NOMO-1 (cell line): ENCODE data around the gene PHACTR1.
"Not testable (repeated sequence)": the region's sequence is repeated elsewhere in the genome, so short reads cannot be mapped to it uniquely, and the experiment has no call there.

Experiments used
- DNase-seq, 2 experiments: peaks; one replicate each; lab custom pipeline; 2025; ENCODE audit not compliant: unreplicated experiment in 2 of 2; lab: John Stamatoyannopoulos, UW

PHACTR1 gene

GRCh38 chr6:12716298-12716916 lies at the start of gene PHACTR1:
Gene PHACTR1, plus strand, starts transcription at chr6:12716767.
- no peak for DNase-seq

GRCh38 chr6:12666886-12667285 lies 49.7 kb upstream of the PHACTR1 start:
- DNase-seq = no peak

DNA sequence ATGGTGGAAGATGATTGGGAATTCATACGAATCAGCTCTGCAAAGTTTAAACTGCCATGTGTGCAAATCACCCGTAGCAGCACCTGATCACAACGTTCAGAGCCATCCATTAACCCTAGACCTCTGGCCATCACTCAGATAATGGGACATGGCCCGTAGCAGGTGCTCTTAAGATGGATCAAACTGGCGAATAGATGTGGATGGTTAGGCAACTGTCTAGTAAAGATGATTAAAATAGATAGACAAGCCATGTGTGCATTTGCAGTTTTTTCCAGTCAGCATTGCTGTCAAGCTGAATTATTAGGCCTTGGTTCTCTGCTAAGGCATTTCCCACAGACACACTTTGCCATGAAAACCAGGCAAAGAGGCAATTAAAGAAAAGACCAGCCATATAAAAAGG lies 40.6 kb upstream of the PHACTR1 start:
- DNase-seq = no peak

DNA sequence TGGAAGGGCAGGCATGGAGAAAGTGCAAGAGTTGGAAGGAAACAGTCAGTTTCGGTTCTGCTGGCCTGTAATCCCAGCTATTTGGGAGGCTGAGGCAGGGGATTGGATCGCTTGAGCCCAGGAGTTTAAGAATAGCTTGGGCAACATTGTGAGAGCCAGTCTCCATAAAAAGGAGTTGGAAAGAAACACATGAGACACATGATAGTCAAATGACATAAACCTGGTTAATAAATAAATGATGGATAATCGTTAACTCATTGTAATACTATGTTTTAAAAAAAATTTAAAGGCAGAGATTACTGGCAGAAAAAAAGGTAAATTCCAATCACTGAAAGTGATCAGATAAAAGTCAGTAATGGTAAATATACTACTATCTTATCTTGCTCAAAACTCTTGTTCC lies 37.2 kb upstream of the PHACTR1 start:
- no peak for DNase-seq

GRCh38 chr6:12693122-12693521 lies 23.4 kb upstream of the PHACTR1 start:
- no peak for DNase-seq

DNA sequence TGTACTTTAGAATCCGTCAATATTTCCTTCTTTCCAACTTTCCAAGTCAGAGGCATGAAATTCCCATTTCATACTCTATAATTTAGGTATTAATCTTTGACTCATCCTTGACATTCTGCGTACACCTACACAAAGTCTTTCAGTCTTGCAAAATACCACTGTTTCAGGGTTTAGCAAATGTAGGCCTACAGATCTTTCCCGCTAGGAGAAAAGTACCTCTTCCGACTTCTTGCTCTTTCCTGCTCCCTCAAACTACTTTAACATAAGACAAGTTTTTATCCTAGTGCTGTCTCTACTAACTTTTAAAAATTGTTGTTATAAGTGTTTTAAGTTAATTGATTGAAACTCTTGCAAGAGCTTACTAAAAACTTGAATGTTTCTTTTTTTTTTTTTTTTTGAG lies 18.3 kb upstream of the PHACTR1 start:
- no peak for DNase-seq

DNA sequence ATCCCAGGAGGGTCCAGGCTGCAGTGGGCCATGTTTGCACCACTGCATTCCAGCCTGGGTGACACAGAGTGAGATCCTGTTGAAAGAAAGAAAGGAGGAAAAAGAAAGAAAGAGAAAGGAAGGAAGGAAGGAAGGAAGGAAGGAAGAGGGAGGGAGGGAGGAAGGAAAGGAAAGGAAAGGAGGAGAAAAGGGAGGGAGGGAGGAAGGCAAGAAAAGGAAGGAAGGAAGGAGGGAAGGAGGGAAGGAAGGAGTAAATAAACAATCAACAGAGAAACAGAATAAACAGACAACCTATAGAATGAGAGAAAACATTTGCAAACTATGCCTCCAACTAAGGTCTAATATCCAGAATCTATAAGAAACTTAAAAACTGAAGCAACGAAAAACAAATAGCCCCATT lies 11.6 kb upstream of the PHACTR1 start:
- no peak for DNase-seq

- DNase-seq = no peak
Observed at GRCh38 chr6:12709116-12709515, 7.5 kb upstream of the PHACTR1 start.

GRCh38 chr6:12709556-12710232 lies 6.9 kb upstream of the PHACTR1 start:
- DNase-seq = no peak

DNA sequence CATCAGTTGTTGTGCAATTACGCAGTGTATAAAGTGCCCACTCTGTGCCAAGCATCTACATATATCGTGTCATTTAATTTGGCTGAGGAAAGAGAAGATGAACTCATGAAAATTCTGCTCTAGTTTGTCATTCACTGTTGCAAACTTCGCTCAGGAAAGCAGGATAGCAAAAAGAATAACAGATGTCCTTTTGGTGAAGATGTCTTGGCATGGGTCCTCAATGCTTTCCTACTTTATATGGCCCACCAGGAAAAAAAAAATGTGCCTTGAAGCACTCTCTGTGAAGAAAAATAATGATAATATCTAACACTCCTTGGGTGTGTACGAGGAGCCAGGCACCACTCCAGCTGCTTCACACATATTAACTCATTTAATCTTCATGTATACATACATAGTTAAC lies 5.6 kb upstream of the PHACTR1 start:
- no peak for DNase-seq

DNA sequence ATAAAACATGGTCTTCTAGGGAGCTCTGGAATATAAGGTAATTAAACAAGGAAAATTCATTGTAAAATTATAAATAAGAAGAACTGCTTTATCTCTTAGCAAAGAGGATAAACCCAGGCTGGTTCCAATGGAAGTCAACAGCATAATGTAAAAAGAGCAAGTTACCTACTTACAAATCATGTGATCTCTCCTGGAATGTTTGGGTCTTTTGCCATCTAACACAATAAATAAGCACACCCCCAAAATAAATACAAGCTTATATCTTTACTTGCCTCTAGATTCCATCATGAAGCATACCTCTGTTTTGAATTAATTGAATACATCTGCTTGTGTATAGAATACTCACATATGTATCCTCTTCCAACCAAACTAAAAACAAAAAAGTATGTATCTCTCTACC lies 2.5 kb upstream of the PHACTR1 start:
- DNase-seq = no peak

- DNase-seq = no peak
Observed at GRCh38 chr6:12715437-12715836, 1.1 kb upstream of the PHACTR1 start.

GRCh38 chr6:12717356-12717755 lies 789 bp downstream of the PHACTR1 start:
- DNase-seq = no peak

DNA sequence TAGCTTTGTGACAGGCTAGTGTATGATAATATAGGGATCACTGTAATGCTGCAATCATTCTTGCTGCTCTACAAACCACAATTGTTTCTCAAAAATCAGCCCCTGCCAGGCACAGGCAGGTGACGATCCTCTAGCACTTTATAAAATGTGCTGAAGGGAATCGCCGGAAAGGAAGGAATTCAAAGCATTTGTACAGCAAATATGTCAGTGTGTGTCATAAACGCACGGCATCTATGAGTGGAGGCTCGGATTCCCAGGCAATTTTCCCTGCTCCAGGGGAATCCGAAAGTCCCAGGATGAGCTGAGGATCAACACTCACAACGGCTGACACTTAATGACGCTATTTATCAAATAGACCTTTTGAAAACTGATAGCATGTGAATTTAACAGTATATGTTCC lies 1.4 kb downstream of the PHACTR1 start:
- DNase-seq = no peak

DNA sequence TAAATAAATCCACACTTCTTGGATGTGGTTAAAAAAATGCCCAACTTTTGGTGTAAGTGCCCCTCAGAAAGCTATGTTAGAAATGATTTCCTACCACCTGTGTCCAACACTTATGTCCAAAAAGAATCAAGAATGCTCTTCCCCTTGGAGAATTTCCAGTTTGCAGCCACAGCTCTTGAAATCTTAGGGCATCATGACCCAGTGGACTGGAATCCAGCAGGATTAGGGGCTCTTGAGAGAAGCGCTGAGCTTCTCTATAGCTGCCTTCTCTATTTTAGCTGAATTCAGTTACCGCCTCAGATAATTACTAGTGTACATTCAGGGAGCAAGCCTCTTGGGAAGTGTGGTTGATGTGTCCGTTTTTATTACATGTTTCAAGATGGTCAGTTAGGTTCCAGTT lies 2.5 kb downstream of the PHACTR1 start:
- no peak for DNase-seq

GRCh38 chr6:12720310-12720709 lies 3.7 kb downstream of the PHACTR1 start:
- DNase-seq = no peak

DNA sequence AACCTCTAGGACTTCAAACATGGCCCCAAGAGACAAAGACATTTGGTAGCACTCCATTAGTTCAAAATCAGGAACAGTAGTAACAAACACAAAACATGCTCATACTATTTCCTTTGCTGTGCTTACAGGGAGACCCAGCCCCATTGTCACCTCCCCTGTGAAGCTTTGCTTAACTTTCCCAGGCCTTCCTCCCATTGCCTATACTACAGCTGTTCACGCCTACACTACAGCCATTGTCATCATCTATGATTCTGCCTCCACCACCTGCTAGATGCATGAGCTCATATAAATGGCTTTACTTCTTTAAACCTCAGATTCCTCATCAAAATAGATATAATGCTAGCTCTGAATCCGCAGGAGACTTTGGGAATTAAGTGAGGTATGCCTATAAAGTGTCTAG lies 8.7 kb downstream of the PHACTR1 start:
- DNase-seq = no peak

DNA sequence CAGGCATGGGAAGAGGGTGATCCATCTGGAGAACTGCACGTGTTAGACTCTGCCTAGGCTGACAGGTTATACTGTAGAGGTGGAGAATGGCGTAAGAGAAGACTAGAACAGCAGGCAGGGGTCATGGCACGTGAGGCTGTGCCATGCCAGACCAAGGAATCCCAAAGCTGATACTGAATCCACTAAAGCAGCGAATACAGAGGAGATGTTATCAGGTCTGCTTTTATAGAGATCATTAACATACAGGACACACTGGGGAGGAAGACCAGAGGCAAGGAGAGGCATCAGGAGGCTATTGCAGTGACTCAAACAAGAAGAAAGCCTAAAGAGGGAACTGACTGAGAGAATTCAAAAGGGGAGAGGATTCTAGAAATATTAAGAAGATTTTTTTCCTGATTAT lies 12.9 kb downstream of the PHACTR1 start:
- no peak for DNase-seq

- DNase-seq = not testable (repeated sequence)
Observed at GRCh38 chr6:12730809-12731208, 14.2 kb downstream of the PHACTR1 start.

DNA sequence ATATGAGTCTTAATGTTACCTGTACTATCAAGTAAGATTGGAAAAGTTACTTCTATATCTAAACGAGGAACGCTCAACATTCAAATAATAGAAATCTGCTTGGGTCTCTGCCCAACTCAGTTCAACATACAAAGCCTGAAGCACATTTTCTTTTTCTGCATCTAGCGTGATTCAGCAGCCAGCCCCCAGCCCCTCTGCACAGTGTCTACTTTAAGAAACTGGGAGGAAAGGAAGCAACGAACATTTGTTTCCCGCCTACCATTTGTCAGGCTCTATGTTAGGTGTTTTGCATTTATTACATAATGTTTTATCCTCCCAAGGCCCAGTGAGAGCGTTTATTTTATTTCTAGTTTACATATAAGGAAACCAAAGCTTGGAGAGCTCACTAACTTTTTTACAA lies 17.3 kb downstream of the PHACTR1 start:
- no peak for DNase-seq

DNA sequence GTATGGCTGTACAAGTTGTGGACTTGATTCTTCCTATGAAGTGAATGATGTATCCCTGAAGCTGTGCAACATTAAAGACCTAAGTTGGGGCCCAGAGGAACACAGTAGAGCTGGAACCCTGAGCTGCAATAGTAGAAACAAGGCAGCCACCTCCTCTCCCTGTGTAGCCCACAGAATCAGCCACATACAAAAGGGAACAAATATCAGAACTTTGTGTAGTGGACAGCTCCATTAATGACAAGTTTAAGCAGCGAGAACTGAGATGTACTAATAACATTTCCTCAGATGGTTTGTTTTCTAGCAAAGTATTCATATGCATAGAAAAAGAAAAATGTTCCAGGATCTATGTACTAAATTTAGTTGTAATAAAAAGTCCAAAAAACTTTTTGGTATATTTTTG lies 19.2 kb downstream of the PHACTR1 start:
- no peak for DNase-seq

DNA sequence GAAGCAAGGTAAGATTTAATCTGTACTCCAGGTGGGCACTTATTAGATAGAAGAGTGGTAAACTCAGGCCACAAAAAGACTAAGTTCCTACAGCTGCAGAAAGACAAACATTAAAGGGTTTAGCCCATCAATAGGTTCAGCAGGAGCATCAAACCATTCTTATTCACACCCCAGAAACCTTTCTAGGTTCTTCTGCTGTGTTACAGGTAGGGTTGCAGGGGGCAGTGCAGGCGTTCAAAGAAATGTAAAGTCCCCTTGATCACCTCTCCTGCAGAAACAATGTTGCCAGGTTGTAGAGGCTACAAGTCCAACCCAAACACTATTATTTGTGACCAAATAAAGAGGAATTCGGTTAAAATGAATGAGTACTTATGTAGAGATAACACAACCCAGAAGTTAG lies 31.8 kb downstream of the PHACTR1 start:
- DNase-seq = no peak
